Thyroid gland (tissue), 4 donors: Measurements from ENCODE around the gene PPP2R5C.

Source experiments
- POLR2A ChIP-seq, 2 donors: fragments of 450-650 bp; IDR thresholded peaks; one replicate each; pipeline ENCODE4 v1.6.1; 2017; ENCODE audit warnings: antibody characterized with exemption in 2 of 2, mild to moderate bottlenecking in 2 of 2, moderate library complexity in 1 of 2
- TF ChIP-seq, protein P1 (sequence below), 6 experiments: fragments of 200-600 bp in 3 of 6; fragments of 450-650 bp in 3 of 6; sonication (generic) in 3 of 6; IDR thresholded peaks; one replicate each; pipeline ENCODE4 v1.5.1; 2016 to 2019; ENCODE audit warnings: antibody characterized with exemption in 6 of 6, mild to moderate bottlenecking in 2 of 6, inconsistent platforms in 1 of 6, moderate library complexity in 1 of 6

DNA sequence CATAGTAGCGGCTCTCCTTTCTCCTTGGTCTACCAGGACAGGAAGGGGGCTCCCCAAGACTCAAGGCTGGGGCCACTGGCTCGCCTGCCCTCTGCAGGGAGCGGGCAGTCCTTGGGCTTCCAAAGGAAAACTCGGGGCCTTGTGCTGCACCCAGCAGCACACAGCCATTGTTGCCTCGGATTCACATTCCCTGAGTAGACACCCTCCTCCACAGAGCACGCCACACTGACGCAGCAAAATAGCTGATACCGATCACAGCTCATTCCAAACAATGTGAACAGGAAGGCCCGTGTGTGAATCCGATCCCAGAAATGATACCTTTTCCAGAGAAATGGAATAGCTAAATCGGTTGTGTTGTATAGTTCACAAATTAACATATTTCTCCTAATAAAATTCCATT, 137.8 kb downstream of the PPP2R5C start:
- TF ChIP-seq, protein P1, sequence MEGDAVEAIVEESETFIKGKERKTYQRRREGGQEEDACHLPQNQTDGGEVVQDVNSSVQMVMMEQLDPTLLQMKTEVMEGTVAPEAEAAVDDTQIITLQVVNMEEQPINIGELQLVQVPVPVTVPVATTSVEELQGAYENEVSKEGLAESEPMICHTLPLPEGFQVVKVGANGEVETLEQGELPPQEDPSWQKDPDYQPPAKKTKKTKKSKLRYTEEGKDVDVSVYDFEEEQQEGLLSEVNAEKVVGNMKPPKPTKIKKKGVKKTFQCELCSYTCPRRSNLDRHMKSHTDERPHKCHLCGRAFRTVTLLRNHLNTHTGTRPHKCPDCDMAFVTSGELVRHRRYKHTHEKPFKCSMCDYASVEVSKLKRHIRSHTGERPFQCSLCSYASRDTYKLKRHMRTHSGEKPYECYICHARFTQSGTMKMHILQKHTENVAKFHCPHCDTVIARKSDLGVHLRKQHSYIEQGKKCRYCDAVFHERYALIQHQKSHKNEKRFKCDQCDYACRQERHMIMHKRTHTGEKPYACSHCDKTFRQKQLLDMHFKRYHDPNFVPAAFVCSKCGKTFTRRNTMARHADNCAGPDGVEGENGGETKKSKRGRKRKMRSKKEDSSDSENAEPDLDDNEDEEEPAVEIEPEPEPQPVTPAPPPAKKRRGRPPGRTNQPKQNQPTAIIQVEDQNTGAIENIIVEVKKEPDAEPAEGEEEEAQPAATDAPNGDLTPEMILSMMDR (IDR thresholded peaks at IDR 0.05), result no peak
- no peak for TF ChIP-seq POLR2A (IDR thresholded peaks at IDR 0.05)
